GM18861 (cell line): Measurements from ENCODE around the gene COMMD9.

ENCODE experiments used
- ATAC-seq: cut with Tn5 transposase; IDR thresholded peaks from one replicate; pipeline ENCODE4 v1.9.1; 2021; ENCODE audit not compliant: unreplicated experiment

The COMMD9 gene

GRCh38 chr11:36257351-36257750 lies 31.9 kb downstream of the COMMD9 start:
- ATAC-seq = no peak

GRCh38 chr11:36254713-36255112 lies 34.5 kb downstream of the COMMD9 start:
- ATAC-seq = no peak

- ATAC-seq = no peak
These were observed 36.0 kb downstream of the COMMD9 start for GRCh38 chr11:36253238-36253637.

GRCh38 chr11:36251823-36252222 lies 37.4 kb downstream of the COMMD9 start:
- no peak for ATAC-seq

- no peak for ATAC-seq
These were observed 40.0 kb downstream of the COMMD9 start for GRCh38 chr11:36249246-36249645.

- no peak for ATAC-seq
These were observed 40.8 kb downstream of the COMMD9 start for GRCh38 chr11:36248436-36248835.

- ATAC-seq = no peak
These were observed 41.7 kb downstream of the COMMD9 start for GRCh38 chr11:36247493-36247892.

GRCh38 chr11:36243641-36244040 lies 45.6 kb downstream of the COMMD9 start:
- no peak for ATAC-seq

GRCh38 chr11:36241497-36241896 lies 47.7 kb downstream of the COMMD9 start:
- ATAC-seq = no peak

- no peak for ATAC-seq
These were observed 48.4 kb downstream of the COMMD9 start for GRCh38 chr11:36240801-36241200.

GRCh38 chr11:36240173-36240572 lies 49.1 kb downstream of the COMMD9 start:
- ATAC-seq = no peak

- ATAC-seq = no peak
These were observed 49.6 kb downstream of the COMMD9 start for GRCh38 chr11:36239636-36240035.

- no peak for ATAC-seq
These were observed 50.3 kb downstream of the COMMD9 start for GRCh38 chr11:36238881-36239280.

GRCh38 chr11:36238036-36238631 lies 51.1 kb downstream of the COMMD9 start:
- no peak for ATAC-seq

- ATAC-seq = no peak
These were observed 51.8 kb downstream of the COMMD9 start for GRCh38 chr11:36237391-36237790.

GRCh38 chr11:36235750-36236149 lies 53.5 kb downstream of the COMMD9 start:
- ATAC-seq = no peak

- no peak for ATAC-seq
These were observed 54.4 kb downstream of the COMMD9 start for GRCh38 chr11:36234825-36235224.

- no peak for ATAC-seq
These were observed 56.0 kb downstream of the COMMD9 start for GRCh38 chr11:36233204-36233603.

- ATAC-seq = no peak
These were observed 58.2 kb downstream of the COMMD9 start for GRCh38 chr11:36230779-36231699.

- ATAC-seq = no peak
These were observed 60.0 kb downstream of the COMMD9 start for GRCh38 chr11:36229091-36229705.

GRCh38 chr11:36228689-36229088 lies 60.5 kb downstream of the COMMD9 start:
- ATAC-seq = no peak

- no peak for ATAC-seq
These were observed 62.2 kb downstream of the COMMD9 start for GRCh38 chr11:36227044-36227443.
